Measurements from ENCODE around the gene SLC38A3.

Gene SLC38A3

DNA sequence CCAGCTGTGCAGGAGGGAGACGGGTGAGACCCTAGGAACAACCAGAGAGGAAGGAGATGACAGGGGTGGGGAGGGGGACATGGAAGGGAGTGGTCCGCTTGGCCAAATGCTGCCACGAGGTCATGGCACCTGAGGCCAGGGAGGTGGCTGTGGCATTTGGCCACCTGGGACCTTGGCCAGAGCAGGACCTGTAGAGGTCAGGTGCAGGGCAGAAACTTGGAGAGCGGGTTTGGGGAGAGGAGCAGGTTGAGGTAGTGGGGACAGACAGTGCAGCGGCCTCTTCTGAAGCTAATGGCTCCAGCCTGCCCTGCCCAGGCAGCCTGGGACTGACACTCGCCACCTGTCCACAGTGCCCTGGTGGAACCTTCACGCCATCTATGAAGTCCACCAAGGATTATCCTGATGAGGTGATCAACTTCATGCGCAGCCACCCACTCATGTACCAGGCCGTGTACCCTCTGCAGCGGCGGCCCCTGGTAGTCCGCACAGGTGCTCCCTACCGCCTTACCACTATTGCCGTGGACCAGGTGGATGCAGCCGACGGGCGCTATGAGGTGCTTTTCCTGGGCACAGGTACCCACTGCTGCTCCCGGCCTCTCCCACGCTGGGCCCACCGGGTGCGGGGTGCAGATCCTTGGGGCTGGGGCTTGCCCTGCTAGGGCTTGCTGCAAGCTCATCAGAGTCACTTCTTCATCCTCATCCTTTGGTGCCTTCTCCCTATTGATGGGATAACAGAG is 20.7 kb upstream of the SLC38A3 start:
- TF ChIP-seq, protein P1, sequence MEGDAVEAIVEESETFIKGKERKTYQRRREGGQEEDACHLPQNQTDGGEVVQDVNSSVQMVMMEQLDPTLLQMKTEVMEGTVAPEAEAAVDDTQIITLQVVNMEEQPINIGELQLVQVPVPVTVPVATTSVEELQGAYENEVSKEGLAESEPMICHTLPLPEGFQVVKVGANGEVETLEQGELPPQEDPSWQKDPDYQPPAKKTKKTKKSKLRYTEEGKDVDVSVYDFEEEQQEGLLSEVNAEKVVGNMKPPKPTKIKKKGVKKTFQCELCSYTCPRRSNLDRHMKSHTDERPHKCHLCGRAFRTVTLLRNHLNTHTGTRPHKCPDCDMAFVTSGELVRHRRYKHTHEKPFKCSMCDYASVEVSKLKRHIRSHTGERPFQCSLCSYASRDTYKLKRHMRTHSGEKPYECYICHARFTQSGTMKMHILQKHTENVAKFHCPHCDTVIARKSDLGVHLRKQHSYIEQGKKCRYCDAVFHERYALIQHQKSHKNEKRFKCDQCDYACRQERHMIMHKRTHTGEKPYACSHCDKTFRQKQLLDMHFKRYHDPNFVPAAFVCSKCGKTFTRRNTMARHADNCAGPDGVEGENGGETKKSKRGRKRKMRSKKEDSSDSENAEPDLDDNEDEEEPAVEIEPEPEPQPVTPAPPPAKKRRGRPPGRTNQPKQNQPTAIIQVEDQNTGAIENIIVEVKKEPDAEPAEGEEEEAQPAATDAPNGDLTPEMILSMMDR (IDR thresholded peaks at IDR 0.05; ENCODE audit: poor library complexity, severe bottlenecking): no peak
- Histone ChIP-seq H3K27ac (ENCODE audit: poor library complexity, severe bottlenecking) (no peak overlapping the region), H3K4me1 (ENCODE audit: insufficient read depth, poor library complexity, severe bottlenecking) (no peaks in the 10 kb centered on the region), H3K27me3 (ENCODE audit: insufficient read depth, poor library complexity, severe bottlenecking) (no peaks in the 10 kb centered on the region), H3K36me3 (ENCODE audit: low read depth) (peaks cover 88% of the 10 kb centered on the region), H3K9me3 (ENCODE audit: severe bottlenecking) (no peaks in the 10 kb centered on the region), H3K4me3 (ENCODE audit: severe bottlenecking) (no peak overlapping the region)
- DNase-seq (ENCODE audit: low spot score) (no peak), ATAC-seq (ENCODE audit: low read depth) (no peak)

GRCh38 chr3:50185230-50185629 is 19.8 kb upstream of the SLC38A3 start:
- no peak for DNase-seq (ENCODE audit: low spot score)
- H3K27ac ChIP-seq (ENCODE audit: poor library complexity, severe bottlenecking): no peak overlapping the region
- no peaks in the 10 kb centered on the region for H3K4me1 ChIP-seq (ENCODE audit: insufficient read depth, poor library complexity, severe bottlenecking)
- H3K9me3 ChIP-seq (ENCODE audit: severe bottlenecking): no peaks in the 10 kb centered on the region
- no peak overlapping the region for H3K4me3 ChIP-seq (ENCODE audit: severe bottlenecking)
- no peaks in the 10 kb centered on the region for H3K27me3 ChIP-seq (ENCODE audit: insufficient read depth, poor library complexity, severe bottlenecking)
- ATAC-seq (ENCODE audit: low read depth): no peak
- H3K36me3 ChIP-seq (ENCODE audit: low read depth): peaks cover 80% of the 10 kb centered on the region
- TF ChIP-seq, protein P1 (IDR thresholded peaks at IDR 0.05; ENCODE audit: poor library complexity, severe bottlenecking): no peak

- H3K4me3 ChIP-seq (ENCODE audit: severe bottlenecking): no peak overlapping the region
- no peak for ATAC-seq (ENCODE audit: low read depth)
- H3K9me3 ChIP-seq (ENCODE audit: severe bottlenecking): no peaks in the 10 kb centered on the region
- H3K4me1 ChIP-seq (ENCODE audit: insufficient read depth, poor library complexity, severe bottlenecking): no peaks in the 10 kb centered on the region
- H3K36me3 ChIP-seq (ENCODE audit: low read depth): peaks cover 71% of the 10 kb centered on the region
- no peak for DNase-seq (ENCODE audit: low spot score)
- no peaks in the 10 kb centered on the region for H3K27me3 ChIP-seq (ENCODE audit: insufficient read depth, poor library complexity, severe bottlenecking)
- TF ChIP-seq, protein P1 (IDR thresholded peaks at IDR 0.05; ENCODE audit: poor library complexity, severe bottlenecking): no peak
- H3K27ac ChIP-seq (ENCODE audit: poor library complexity, severe bottlenecking): no peak overlapping the region
These were observed 19.0 kb upstream of the SLC38A3 start for GRCh38 chr3:50186096-50186495.

GRCh38 chr3:50187750-50188149 is 17.3 kb upstream of the SLC38A3 start:
- no peak overlapping the region for H3K4me3 ChIP-seq (ENCODE audit: severe bottlenecking)
- no peaks in the 10 kb centered on the region for H3K4me1 ChIP-seq (ENCODE audit: insufficient read depth, poor library complexity, severe bottlenecking)
- peaks cover 55% of the 10 kb centered on the region for H3K36me3 ChIP-seq (ENCODE audit: low read depth)
- ATAC-seq (ENCODE audit: low read depth): no peak
- peaks cover under 1% of the 10 kb centered on the region for H3K27me3 ChIP-seq (ENCODE audit: insufficient read depth, poor library complexity, severe bottlenecking)
- H3K9me3 ChIP-seq (ENCODE audit: severe bottlenecking): no peaks in the 10 kb centered on the region
- H3K27ac ChIP-seq (ENCODE audit: poor library complexity, severe bottlenecking): no peak overlapping the region
- TF ChIP-seq, protein P1 (IDR thresholded peaks at IDR 0.05; ENCODE audit: poor library complexity, severe bottlenecking): no peak
- DNase-seq (ENCODE audit: low spot score): no peak

DNA sequence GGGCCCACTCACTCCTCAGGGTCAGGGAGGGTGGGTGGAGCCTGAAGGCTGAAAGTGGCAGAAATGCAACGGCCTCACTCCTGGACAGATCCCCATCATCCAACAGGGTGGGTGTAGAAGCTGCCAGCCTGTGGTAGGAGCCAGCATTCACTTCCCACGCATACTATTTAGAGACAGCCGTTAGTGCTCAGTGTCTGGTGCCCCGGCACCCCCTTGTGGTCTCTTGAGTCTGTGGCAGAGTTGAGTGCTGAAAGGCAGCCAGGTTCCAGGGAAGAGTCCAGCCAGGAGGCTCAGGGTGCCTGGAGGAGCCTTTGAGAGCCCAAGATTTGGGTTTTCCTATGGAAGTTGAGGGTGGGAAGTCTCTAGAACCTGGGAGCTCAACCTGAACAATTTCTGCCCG is 15.8 kb upstream of the SLC38A3 start:
- TF ChIP-seq, protein P1 (IDR thresholded peaks at IDR 0.05; ENCODE audit: poor library complexity, severe bottlenecking): peak; percentile 85
- Histone ChIP-seq H3K27me3 (ENCODE audit: insufficient read depth, poor library complexity, severe bottlenecking) (peaks cover 16% of the 10 kb centered on the region), H3K36me3 (ENCODE audit: low read depth) (peaks cover 39% of the 10 kb centered on the region), H3K9me3 (ENCODE audit: severe bottlenecking) (no peaks in the 10 kb centered on the region), H3K4me1 (ENCODE audit: insufficient read depth, poor library complexity, severe bottlenecking) (no peaks in the 10 kb centered on the region), H3K27ac (ENCODE audit: poor library complexity, severe bottlenecking) (peak overlapping the region; percentile 7), H3K4me3 (ENCODE audit: severe bottlenecking) (no peak overlapping the region)
- DNase-seq (ENCODE audit: low spot score) (no peak), ATAC-seq (ENCODE audit: low read depth) (peak; percentile 68)

Measured in RWPE2 (cell line).